ENCODE results near the gene TFPI2. TPM values are rescaled to one million over a fixed set of nuclear protein-coding genes. Genes with fewer than 3 reads are reported as not detected.

The TFPI2 gene
- 7.1 TPM for total RNA-seq
- long read RNA-seq, partial matches to known transcripts: 0 of 4 reads
- long read RNA-seq, other reads (novel, unspliced or antisense): 0 of 4 reads

DNA sequence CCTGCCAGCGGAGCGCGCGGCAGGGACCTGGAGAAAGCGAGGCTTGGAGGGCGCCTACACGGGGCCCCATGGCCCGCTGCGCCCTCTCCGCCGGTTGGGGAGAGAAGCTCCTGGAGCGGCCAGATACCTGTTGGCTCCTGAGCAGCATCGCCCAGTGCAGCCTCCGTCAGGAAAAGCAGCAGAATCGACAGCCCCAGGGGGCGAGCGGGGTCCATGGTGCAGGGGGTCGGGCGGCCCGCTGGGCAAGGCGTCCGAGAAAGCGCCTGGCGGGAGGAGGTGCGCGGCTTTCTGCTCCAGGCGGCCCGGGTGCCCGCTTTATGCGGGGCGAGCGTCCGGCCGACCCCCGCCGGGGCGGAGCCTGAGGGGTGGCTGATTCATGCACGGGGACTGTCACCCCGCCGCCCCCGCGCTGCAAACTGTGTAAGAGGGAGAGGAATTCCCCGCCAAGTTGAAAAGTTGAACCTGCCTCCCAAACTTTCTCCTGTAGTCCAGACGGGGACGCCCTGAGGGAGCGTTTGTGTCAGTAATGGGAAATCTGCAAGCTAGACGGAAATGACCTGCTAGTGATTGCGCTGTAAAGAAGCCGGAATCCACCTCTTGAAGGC is at the start of gene TFPI2:
TFPI2 (minus strand) TSS at position 290 of the 605 bp plus-strand sequence; CDS start at position 215, 75 bp downstream.
- H3K27ac ChIP-seq: no peak within 1 kb of the TSS
- peak; percentile 50 for ATAC-seq

GRCh38 chr7:93938293-93938692 is 47.7 kb upstream of the TFPI2 start:
- no peaks in the 10 kb centered on the region for H3K36me3 ChIP-seq
- H3K27ac ChIP-seq: no peak overlapping the region
- ATAC-seq: no peak
- no peak for DNase-seq
- intact Hi-C loops (cut with DNase I): no loop called here
- no peaks in the 10 kb centered on the region for H3K9me3 ChIP-seq
- TF ChIP-seq, protein P1, sequence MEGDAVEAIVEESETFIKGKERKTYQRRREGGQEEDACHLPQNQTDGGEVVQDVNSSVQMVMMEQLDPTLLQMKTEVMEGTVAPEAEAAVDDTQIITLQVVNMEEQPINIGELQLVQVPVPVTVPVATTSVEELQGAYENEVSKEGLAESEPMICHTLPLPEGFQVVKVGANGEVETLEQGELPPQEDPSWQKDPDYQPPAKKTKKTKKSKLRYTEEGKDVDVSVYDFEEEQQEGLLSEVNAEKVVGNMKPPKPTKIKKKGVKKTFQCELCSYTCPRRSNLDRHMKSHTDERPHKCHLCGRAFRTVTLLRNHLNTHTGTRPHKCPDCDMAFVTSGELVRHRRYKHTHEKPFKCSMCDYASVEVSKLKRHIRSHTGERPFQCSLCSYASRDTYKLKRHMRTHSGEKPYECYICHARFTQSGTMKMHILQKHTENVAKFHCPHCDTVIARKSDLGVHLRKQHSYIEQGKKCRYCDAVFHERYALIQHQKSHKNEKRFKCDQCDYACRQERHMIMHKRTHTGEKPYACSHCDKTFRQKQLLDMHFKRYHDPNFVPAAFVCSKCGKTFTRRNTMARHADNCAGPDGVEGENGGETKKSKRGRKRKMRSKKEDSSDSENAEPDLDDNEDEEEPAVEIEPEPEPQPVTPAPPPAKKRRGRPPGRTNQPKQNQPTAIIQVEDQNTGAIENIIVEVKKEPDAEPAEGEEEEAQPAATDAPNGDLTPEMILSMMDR (IDR thresholded peaks at IDR 0.05): no peak
- no peaks in the 10 kb centered on the region for H3K4me1 ChIP-seq
- no peaks in the 10 kb centered on the region for H3K27me3 ChIP-seq
- H3K4me3 ChIP-seq: no peak overlapping the region

More for the DNA sequence above, at the start of gene TFPI2:
- H3K9me3 ChIP-seq: no peaks in the 10 kb centered on the region
- peak within 1 kb of the TSS; percentile 52 for H3K4me3 ChIP-seq
- TF ChIP-seq, protein P1 (IDR thresholded peaks at IDR 0.05): no peak
- peaks cover 22% of the 10 kb centered on the region for H3K27me3 ChIP-seq
- intact Hi-C loops (cut with DNase I): no loop called here
- no peaks in the 10 kb centered on the region for H3K36me3 ChIP-seq
- H3K4me1 ChIP-seq: peaks cover 9% of the 10 kb centered on the region
- DNase-seq: peak; percentile 65

DNA sequence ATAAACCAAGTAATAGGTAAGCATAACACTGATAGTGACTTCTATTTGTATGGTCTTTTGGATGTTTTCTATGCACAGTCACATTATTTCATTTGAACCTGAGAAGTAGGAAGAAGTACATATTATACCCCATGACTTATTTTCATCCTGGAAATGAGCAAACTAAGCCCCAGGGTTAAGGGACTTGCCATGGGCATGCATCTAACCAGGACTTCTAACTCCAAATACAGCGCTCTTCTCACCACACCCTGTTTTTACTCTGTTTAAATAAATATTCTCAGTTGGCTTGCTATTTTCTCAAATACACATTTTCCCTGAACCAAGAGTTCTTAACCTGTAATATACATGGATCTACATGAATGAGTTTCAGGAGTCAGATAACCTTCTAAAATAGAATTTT is 47.3 kb upstream of the TFPI2 start:
- Histone ChIP-seq H3K27ac (no peak overlapping the region), H3K4me3 (no peak overlapping the region), H3K9me3 (no peaks in the 10 kb centered on the region), H3K36me3 (no peaks in the 10 kb centered on the region), H3K4me1 (no peaks in the 10 kb centered on the region), H3K27me3 (no peaks in the 10 kb centered on the region)
- intact Hi-C loops (cut with DNase I): no loop called here
- no peak for ATAC-seq
- TF ChIP-seq, protein P1 (IDR thresholded peaks at IDR 0.05): no peak
- DNase-seq: no peak

- Histone ChIP-seq H3K27ac (no peak overlapping the region), H3K36me3 (no peaks in the 10 kb centered on the region), H3K9me3 (no peaks in the 10 kb centered on the region), H3K4me1 (no peaks in the 10 kb centered on the region), H3K27me3 (no peaks in the 10 kb centered on the region), H3K4me3 (no peak overlapping the region)
- intact Hi-C loops (cut with DNase I): no loop called here
- DNase-seq (no peak), ATAC-seq (no peak)
- TF ChIP-seq, protein P1 (IDR thresholded peaks at IDR 0.05): no peak
Measured at GRCh38 chr7:93935102-93935501, 44.5 kb upstream of the TFPI2 start.

DNA sequence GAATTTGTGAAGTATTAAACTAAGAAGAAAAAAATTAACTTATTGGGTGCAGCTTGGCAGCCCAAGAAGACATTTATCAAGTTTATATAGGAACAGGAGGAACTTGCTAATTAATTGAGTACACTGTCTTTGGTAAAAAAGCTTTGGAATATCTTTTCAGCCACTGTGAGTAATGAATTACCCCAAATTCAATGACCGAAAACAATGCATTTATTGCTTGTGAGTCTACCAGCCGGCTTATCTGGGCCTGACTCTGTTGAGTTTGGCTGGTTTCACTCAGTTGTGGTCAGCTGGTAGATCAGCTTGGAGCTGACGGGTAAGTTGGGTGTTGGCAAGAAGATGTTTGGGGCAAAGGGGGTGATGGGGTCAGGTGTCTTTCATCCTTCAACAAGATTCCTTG is 42.6 kb upstream of the TFPI2 start:
- no peaks in the 10 kb centered on the region for H3K4me1 ChIP-seq
- no peaks in the 10 kb centered on the region for H3K36me3 ChIP-seq
- DNase-seq (no peak), ATAC-seq (no peak)
- no peak overlapping the region for H3K27ac ChIP-seq
- TF ChIP-seq, protein P1 (IDR thresholded peaks at IDR 0.05): no peak
- H3K9me3 ChIP-seq: no peaks in the 10 kb centered on the region
- no peak overlapping the region for H3K4me3 ChIP-seq
- intact Hi-C loops (cut with DNase I): no loop called here
- H3K27me3 ChIP-seq: no peaks in the 10 kb centered on the region
